ENCODE data around the gene WDR5B. TPM values are rescaled to one million over a fixed set of nuclear protein-coding genes. Genes with fewer than 3 reads are reported as not detected.

Gene WDR5B
- total and polyA plus RNA-seq, 2 of the 8 experiments (the other 6 are each of a cell fraction or from before 2014, with no cell fraction given), result 1.9 to 3.5 TPM

- Histone ChIP-seq H4K20me1 (replicated peaks in 1 of 2; ENCODE audit: control insufficient read depth in 1 of 2, insufficient read depth in 2 of 2, low read length in 2 of 2) (peaks cover 0 to 1% of the 10 kb centered on the region in 2 experiments), H3K9me3 (ENCODE audit: insufficient read depth in 2 of 2, low read depth in 1 of 2, low read length in 1 of 2) (no peaks in the 10 kb centered on the region), H3K18ac (ENCODE audit: extremely low read depth, low read length) (no peak overlapping the region), H3K4me1 (replicated peaks in 1 of 4; ENCODE audit: control insufficient read depth in 3 of 4, insufficient read depth in 4 of 4, low read length in 3 of 4) (no peaks in the 10 kb centered on the region), H3K4me2 (ENCODE audit: insufficient read depth in 1 of 2, low read depth in 2 of 2, low read length in 2 of 2) (no peak overlapping the region), H4K91ac (replicated peaks; ENCODE audit: insufficient read length, low read length) (no peak overlapping the region), H2AFZ (ENCODE audit: low read length) (no peak overlapping the region), H3K56ac (replicated peaks; ENCODE audit: insufficient read length, low read depth, low read length) (no peak overlapping the region), H3K23ac (ENCODE audit: insufficient read length) (no peak overlapping the region), H2BK20ac (ENCODE audit: low read length) (no peak overlapping the region), H3K14ac (ENCODE audit: insufficient read length) (no peak overlapping the region), H3K27ac (ENCODE audit: low read depth, low read length) (no peak overlapping the region), H2BK12ac (ENCODE audit: low read depth, low read length) (no peak overlapping the region), H4K8ac (ENCODE audit: extremely low read depth, insufficient read depth, low read length) (no peak overlapping the region), H3K79me2 (ENCODE audit: control insufficient read depth in 1 of 2, insufficient read depth in 2 of 2, low read length in 2 of 2) (no peaks in the 10 kb centered on the region), H3K79me1 (ENCODE audit: low read depth, low read length) (no peaks in the 10 kb centered on the region), H3K4ac (replicated peaks; ENCODE audit: insufficient read length, low read depth, low read length) (no peak overlapping the region), H3K9ac (replicated peaks in 1 of 4; ENCODE audit: extremely low read depth in 1 of 4, low read depth in 3 of 4, low read length in 3 of 4) (no peak overlapping the region), H2BK15ac (ENCODE audit: low read length) (no peak overlapping the region), H2BK120ac (replicated peaks; ENCODE audit: low read depth, low read length) (no peak overlapping the region), H3K27me3 (replicated peaks in 1 of 4; ENCODE audit: control insufficient read depth in 3 of 4, extremely low read depth in 1 of 4, insufficient read depth in 3 of 4, low read length in 3 of 4) (no peaks in the 10 kb centered on the region), H4K5ac (ENCODE audit: insufficient read length, low read depth, low read length) (no peak overlapping the region), H2BK5ac (ENCODE audit: low read depth, low read length) (no peak overlapping the region), H3K23me2 (ENCODE audit: low read depth, low read length) (no peaks in the 10 kb centered on the region), H3K36me3 (ENCODE audit: control insufficient read depth in 2 of 4, insufficient read depth in 4 of 4, low read length in 3 of 4) (peaks cover 3 to 52% (median 9%) of the 10 kb centered on the region in 4 experiments; a peak in 5 of 8 replicates), H3K4me3 (ENCODE audit: extremely low read depth in 1 of 4, insufficient read depth in 2 of 4, low read depth in 3 of 4, low read length in 4 of 4) (no peak overlapping the region), H2AK5ac (ENCODE audit: low read depth, low read length) (no peak overlapping the region)
- FAIRE-seq (peak; percentile 24), DNase-seq (ENCODE audit: low read depth in 1 of 2, low spot score in 2 of 2) (no peak)
- ChIA-PET POLR2A (ENCODE audit: partially characterized antibody) (no interaction called here), CTCF (ENCODE audit: partially characterized antibody) (interaction anchor here (0.7 to 1.9 kb wide), 24 partner anchors 10 to 315 kb away, joined by 3 to 18 read pairs (median 4); no protein-coding TSS in a partner anchor)
- TF ChIP-seq JUND (IDR thresholded peaks at IDR 0.05; ENCODE audit: low read length) (no peak), SIRT6 (IDR thresholded peaks at IDR 0.05; ENCODE audit: low read length) (no peak), CTBP2 (IDR thresholded peaks at IDR 0.05; ENCODE audit: borderline replicate concordance, insufficient read depth, insufficient read length, low read length) (no peak), EGR1 (IDR thresholded peaks at IDR 0.05; ENCODE audit: borderline replicate concordance, low read depth, low read length) (no peak), RAD21 (IDR thresholded peaks at IDR 0.05 in 1 of 2, conservative IDR thresholded peaks at IDR 0.05 in 1 of 2; ENCODE audit: low read depth in 2 of 2, low read length in 2 of 2) (peak; percentile 58 to 61), EP300 (IDR thresholded peaks at IDR 0.05; ENCODE audit: borderline replicate concordance in 1 of 2, low read depth in 2 of 2, low read length in 2 of 2) (no peak), RXRA (IDR thresholded peaks at IDR 0.05; ENCODE audit: insufficient read depth, low read depth, low read length) (no peak), TAF7 (optimal IDR thresholded peaks at IDR 0.05; ENCODE audit: borderline replicate concordance, low read depth, low read length) (no peak)
- TF ChIP-seq, protein P1, sequence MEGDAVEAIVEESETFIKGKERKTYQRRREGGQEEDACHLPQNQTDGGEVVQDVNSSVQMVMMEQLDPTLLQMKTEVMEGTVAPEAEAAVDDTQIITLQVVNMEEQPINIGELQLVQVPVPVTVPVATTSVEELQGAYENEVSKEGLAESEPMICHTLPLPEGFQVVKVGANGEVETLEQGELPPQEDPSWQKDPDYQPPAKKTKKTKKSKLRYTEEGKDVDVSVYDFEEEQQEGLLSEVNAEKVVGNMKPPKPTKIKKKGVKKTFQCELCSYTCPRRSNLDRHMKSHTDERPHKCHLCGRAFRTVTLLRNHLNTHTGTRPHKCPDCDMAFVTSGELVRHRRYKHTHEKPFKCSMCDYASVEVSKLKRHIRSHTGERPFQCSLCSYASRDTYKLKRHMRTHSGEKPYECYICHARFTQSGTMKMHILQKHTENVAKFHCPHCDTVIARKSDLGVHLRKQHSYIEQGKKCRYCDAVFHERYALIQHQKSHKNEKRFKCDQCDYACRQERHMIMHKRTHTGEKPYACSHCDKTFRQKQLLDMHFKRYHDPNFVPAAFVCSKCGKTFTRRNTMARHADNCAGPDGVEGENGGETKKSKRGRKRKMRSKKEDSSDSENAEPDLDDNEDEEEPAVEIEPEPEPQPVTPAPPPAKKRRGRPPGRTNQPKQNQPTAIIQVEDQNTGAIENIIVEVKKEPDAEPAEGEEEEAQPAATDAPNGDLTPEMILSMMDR (IDR thresholded peaks at IDR 0.05; ENCODE audit: control extremely low read depth in 1 of 3, insufficient read depth in 1 of 3, low read depth in 1 of 3, low read length in 3 of 3), result peak in 2 of 3 experiments; percentile 8 to 33; a peak in 2 of 4 replicates
- 73% methylated on average over 4 of the region's 4 CpGs; no CpG with 5 or more reads in 1 of the 2 experiments for WGBS, 2 experiments (ENCODE audit: extremely low coverage in 1 of 2, insufficient coverage in 1 of 2, insufficient read length in 1 of 2, insufficient replicate concordance in 2 of 2, low coverage in 1 of 2, low lambda C conversion rate in 2 of 2, missing lambda C conversion rate in 1 of 2)
These were observed 43.1 kb upstream of the WDR5B start for GRCh38 chr3:122458992-122459391.
